Mucosa of gallbladder (tissue), 1 donor: Measurements from ENCODE around the gene PRSS38. TPM values are rescaled to one million over a fixed set of nuclear protein-coding genes. Genes with fewer than 3 reads are reported as not detected.

Experiments used
- DNase-seq: peaks from one replicate; pipeline ENCODE4 v3.0.0-alpha.2; 2020; ENCODE audit warnings: low spot score
- total RNA-seq: library from RNA; stranded (reverse); gene quantifications from one replicate; pipeline ENCODE4 v1.2.1, GENCODE V29; 2021
- donor health status: DM: no; HTN: no; CAD: no.

Gene PRSS38
- total RNA-seq, 1 donor from 2014 or later, result not detected

DNA sequence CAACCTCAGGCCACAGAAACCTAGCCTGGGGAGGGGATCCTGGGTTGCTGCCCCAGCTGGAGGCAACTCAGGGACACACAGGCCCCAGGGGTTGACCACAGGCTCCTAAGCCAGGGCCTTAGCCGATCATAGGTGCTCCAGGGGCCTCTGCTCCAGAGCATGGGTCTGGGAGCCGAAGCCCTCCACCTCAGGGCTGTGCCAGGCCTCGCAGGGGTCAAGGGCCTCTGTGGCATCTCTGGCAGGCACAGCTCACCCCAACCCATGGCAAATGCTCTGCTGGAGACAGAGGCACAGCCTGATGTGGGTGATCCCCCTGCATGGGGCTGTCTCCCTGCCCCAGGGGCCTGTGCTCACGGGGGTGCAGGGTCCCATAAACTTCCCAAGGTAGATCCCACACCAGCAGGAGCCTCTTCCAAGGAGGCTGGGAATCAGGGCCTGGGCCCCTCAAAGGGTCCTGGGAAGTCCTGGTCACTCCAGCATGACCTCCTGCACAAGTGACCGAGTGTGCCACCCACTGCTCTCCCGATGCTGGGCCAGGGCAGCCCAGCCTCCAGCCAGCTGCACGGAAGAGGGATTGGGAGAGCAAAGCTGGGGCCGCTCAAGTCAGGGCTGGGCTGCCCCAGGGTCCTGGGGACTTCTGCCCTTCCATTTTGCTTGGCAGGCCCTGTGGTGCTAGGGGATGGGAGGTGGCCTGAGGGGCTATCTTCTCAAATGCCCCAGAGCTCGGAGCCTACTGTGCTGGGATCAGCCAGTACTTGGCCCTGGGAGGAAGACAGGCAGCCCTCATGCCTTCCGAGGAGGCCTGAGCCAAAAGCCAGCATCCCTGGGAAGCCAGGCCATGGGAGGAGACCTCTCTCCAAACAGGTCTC is 22.2 kb upstream of the PRSS38 start:
- DNase-seq, result no peak

- peak; percentile 47 for DNase-seq
Observed at GRCh38 chr1:227793948-227794816, 21.3 kb upstream of the PRSS38 start.

DNA sequence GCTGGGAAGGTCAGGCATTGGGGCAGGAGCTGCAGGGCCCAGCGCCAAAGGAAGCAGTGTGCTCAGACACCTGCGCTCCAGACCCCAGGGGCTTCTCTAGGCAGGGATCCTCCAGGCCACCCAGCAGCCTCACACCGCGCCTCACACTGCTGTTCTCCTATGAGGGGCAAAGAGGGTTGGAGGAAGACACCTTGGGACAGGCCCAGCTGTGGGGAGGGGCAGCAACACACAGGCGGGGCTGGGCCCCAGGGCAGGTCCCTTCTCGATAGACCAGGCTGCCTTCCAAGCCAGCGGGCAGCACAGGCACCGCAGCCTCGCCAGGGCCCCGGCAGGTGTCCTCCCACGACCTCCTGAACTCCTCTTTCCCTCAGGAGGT is 20.7 kb upstream of the PRSS38 start:
- DNase-seq, result no peak

- no peak for DNase-seq
Observed at GRCh38 chr1:227795732-227796131, 19.7 kb upstream of the PRSS38 start.

DNA sequence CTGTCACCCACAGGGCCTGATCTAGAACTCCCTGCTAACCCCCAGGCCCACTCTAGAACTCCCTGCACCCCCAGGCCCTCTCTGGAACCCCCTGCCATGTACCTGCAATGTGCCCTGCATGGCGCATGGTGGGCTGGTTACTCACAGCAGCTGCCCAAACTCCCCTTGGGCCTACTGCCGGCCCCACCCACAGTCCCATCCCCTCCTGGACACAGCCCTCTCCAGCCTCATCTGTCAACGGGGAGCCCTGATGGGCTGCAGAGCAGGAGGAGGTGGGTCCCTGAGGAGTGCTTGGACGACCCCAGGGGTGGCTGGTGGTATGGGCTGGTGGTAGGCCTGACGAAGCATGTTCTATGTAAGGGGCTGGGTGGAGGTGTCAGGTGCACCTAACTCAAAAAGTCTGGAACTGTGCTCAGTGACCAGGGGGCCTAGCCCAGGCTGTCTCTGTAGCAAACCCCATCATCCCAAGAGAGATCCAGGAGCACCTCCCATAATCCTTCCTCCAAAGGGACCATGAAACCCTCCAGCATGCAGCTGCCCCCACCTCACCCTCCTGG is 19.0 kb upstream of the PRSS38 start:
- no peak for DNase-seq

DNA sequence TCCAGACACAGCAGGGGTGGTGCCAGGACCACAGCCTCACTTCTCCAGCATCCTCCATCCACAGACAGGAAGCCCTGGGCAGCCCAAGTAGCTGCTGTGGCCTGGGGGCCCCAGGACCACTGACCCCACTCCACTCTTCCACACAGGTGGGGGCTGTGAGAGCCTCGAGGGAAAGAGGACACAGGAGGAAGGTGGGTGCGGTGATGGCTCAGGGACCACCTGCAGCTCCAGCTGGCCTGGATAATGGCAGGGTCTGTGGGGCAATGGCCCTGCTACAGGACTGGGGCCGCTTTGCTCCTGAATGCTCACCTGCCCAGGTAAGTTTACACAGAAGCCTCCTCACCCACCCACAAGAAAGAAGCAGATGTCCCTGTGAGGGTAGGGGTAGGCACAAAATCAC is 18.3 kb upstream of the PRSS38 start:
- DNase-seq, result no peak

GRCh38 chr1:227797625-227798024 is 17.9 kb upstream of the PRSS38 start:
- DNase-seq, result no peak

GRCh38 chr1:227798078-227798802 is 17.2 kb upstream of the PRSS38 start:
- DNase-seq, result no peak

GRCh38 chr1:227799756-227800155 is 15.7 kb upstream of the PRSS38 start:
- DNase-seq, result no peak

DNA sequence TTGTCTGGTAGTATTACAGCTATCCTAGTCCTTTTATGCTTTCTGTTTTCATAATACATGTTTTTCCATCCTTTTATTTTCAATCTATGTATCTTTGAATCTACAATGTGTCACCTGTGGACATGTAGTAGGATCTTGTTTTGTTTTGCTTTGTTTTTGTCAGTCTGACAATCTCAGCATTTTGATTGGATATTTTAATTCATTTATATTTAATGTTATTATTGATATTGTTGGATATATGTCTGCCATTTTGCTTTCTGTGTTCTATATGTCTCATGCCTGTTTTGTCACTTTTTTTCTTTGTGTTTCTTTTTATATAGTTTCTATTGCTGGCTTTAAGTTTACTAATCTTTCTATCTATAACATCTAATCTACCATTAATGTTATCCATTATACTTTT is 11.5 kb upstream of the PRSS38 start:
- DNase-seq, result no peak

- DNase-seq, result no peak
Observed at GRCh38 chr1:227805606-227806197, 9.8 kb upstream of the PRSS38 start.

DNA sequence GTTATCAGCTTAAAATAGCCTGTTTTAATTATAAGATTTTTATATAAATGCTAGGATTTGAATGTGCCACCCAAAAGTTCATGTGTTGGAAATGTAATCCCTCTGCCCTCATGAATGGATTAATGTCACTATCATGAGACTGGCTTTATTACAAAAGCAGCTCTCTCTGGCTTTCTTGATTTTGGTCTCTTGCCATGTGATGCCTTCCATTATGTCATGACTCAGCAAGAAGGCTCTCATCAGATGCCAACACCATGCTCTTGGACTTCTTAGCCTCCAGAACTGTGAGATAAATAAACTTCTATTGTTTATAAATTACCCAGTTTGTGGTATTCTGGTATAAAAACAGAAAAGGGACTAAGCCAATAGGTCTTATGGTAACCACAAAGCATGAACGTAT is 6.9 kb upstream of the PRSS38 start:
- DNase-seq, result no peak

- DNase-seq, result no peak
Observed at GRCh38 chr1:227809026-227809425, 6.4 kb upstream of the PRSS38 start.

DNA sequence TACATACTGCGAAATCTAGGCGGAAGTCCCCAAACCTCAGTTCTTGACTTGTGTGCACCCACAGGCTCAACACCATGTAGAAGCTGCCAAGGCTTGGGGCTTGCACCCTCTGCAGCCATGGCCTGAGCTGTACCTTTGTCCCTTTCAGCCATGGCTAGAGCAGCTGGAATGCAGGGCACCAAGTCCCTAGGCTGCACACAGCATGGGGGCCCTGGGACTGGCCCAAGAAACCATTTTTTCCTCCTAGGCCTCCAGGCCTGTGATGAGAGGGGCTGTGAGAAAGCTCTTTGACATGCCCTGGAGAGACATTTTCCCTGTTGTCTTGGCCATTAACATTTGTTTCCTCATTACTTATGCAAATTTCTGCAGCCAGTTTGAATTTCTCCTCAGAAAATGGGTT is 1.5 kb upstream of the PRSS38 start:
- DNase-seq, result no peak

DNA sequence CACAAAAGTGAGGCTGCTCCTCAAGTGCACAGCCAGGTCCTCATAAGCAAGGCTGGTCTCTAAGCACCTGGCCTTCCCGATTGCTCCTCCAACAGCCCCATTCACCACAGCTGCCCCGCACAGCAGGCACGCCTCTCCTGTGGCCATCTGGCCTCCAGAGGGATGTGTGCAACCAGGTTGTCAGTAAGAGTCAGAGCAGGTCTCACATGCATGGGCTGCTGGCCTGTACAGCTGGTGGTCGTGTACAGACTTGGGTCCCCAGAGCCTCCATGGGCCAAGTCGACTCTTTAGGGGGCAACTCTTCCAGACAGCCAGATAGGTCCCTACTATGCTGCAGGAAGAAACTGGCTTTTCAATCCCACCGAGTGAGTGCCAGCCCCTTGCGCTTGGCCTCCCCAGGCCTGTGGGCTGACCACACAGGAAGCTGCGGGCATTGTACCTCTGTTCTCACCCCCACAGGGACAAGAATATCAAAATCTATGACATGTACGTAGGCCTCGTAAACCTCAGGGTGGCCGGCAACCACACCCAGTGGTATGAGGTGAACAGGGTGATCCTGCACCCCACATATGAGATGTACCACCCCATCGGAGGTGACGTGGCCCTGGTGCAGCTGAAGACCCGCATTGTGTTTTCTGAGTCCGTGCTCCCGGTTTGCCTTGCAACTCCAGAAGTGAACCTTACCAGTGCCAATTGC is 1.4 kb downstream of the PRSS38 start:
- DNase-seq, result no peak

DNA sequence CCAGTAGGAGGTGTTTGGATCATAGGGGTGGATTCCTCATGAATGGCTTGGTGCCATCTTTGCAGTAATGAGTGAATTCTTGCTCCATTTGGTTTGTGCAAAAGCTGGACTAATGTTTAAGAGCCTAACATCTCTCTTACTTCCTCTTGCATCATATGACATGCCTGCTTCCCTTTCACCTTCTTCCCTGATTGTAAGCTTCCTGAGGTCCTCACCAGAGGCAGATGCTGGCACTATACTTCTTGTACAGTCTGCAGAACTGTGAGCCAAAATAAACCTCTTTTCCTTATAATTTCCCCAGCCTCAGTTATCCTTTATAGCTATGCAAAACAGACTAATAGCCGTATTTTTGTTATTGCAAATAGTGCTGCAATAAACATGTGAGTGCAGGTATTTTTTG is 8.1 kb downstream of the PRSS38 start:
- DNase-seq, result no peak

DNA sequence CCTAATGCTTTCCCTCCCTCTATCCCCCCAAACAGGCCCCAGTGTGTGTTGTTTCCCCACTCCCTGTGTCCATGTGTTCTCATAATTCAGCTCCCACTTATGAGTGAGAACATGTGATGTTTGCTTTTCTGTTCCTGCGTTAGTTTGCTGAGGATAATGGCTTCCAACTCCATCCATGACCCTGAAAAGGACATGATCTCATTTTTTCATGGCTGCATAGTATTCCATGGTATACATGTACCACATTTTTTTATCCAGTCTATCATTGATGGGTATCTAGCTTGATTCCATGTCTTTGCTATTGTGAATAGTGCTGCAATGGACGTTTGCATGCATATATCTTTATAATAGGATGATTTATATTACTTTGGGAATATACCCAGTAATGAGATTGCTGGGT is 8.7 kb downstream of the PRSS38 start:
- no peak for DNase-seq

DNA sequence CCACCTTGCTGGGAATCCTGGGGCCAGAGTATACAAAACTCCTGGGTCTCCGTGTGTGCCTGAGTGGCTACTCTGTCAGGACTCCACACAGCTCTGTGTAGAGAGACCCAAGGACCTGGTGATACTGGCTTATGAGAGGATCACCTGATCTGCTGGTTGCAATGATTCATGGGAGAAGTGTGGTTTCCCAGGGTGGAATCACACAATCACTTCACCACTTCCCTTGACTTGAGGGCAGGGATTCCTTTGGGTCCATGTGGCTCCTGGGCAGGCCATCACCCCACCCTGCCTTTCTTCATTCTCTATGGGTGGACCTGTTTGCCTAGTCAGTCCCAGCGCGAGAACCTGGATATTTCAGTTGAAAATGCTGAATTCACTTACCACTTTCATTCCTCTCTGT is 13.3 kb downstream of the PRSS38 start:
- DNase-seq, result no peak

GRCh38 chr1:227838181-227838580 is 22.7 kb downstream of the PRSS38 start:
- no peak for DNase-seq

GRCh38 chr1:227841096-227841495 is 25.6 kb downstream of the PRSS38 start:
- no peak for DNase-seq
